ENCODE results near the gene SRD5A1.

DNA sequence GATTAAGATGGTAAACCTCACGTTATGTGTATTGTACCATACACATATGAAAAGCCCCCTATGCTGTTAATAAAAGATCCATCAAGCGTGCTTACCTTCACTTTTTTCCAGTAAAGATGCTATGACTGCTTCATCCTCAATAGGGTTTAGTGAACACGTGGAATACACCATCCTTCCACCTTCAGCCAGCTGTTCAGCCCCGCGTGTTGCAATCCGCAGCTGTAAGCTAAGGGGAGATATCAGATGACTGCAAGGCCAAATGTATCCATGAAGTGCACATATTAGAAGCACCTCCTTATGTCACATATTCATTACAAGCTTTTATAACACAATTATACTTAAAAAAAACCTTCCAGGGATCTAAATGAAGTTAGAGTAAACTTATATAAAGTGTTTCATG, 16.6 kb upstream of the SRD5A1 start:
- TF ChIP-seq GABPA (IDR thresholded peaks at IDR 0.05; ENCODE audit: low read depth): no peak
- TF ChIP-seq, protein P1, sequence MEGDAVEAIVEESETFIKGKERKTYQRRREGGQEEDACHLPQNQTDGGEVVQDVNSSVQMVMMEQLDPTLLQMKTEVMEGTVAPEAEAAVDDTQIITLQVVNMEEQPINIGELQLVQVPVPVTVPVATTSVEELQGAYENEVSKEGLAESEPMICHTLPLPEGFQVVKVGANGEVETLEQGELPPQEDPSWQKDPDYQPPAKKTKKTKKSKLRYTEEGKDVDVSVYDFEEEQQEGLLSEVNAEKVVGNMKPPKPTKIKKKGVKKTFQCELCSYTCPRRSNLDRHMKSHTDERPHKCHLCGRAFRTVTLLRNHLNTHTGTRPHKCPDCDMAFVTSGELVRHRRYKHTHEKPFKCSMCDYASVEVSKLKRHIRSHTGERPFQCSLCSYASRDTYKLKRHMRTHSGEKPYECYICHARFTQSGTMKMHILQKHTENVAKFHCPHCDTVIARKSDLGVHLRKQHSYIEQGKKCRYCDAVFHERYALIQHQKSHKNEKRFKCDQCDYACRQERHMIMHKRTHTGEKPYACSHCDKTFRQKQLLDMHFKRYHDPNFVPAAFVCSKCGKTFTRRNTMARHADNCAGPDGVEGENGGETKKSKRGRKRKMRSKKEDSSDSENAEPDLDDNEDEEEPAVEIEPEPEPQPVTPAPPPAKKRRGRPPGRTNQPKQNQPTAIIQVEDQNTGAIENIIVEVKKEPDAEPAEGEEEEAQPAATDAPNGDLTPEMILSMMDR (IDR thresholded peaks at IDR 0.05; ENCODE audit: insufficient read depth, low read length): no peak

Data from HL-60 (cell line).